SU-DHL-6 (cell line): ENCODE data around the gene THRAP3.

Experiments used
- H2AFZ ChIP-seq: fragments of 200-600 bp; sonication (generic); 2 replicates; pipeline ENCODE4 v1.6.1; 2014; ENCODE audit warnings: low read depth, mild to moderate bottlenecking, moderate library complexity, mixed read lengths, antibody characterized with exemption, low read length; ENCODE audit not compliant: severe bottlenecking
- H3F3A ChIP-seq: fragments of 200-600 bp; shearing (Covaris generic); 2 replicates; pipeline ENCODE4 v1.6.0; 2016; ENCODE audit warnings: antibody characterized with exemption, mild to moderate bottlenecking; ENCODE audit not compliant: insufficient read depth
- H3K27ac ChIP-seq: fragments of 200-600 bp; sonication (generic); 2 replicates; pipeline ENCODE4 v1.5.1; 2016; ENCODE audit warnings: low read depth, mild to moderate bottlenecking, low read length, moderate library complexity, mixed read lengths
- H3K27me3 ChIP-seq: fragments of 200-600 bp; sonication (generic), shearing (Covaris generic); 2 replicates; pipeline ENCODE4 v1.6.0; 2014; ENCODE audit warnings: mild to moderate bottlenecking, low read length
- H3K36me3 ChIP-seq: fragments of 200-600 bp; sonication (generic); 2 replicates; pipeline ENCODE4 v1.6.1; 2014; ENCODE audit warnings: mild to moderate bottlenecking, low read length, mixed read lengths
- H3K4me2 ChIP-seq: fragments of 300-600, 200-600 bp; shearing (Covaris generic), sonication (generic); 2 replicates; pipeline ENCODE4 v1.6.0; 2014; ENCODE audit warnings: low read length, low read depth, mild to moderate bottlenecking; ENCODE audit not compliant: poor library complexity, severe bottlenecking
- H3K4me3 ChIP-seq: fragments of 200-600 bp; sonication (generic); 2 replicates; pipeline ENCODE4 v1.5.1; 2014; ENCODE audit warnings: antibody characterized with exemption, low read length, mild to moderate bottlenecking, mixed read lengths; ENCODE audit not compliant: insufficient read depth, poor library complexity, severe bottlenecking
- H3K79me2 ChIP-seq: fragments of 200-600 bp; sonication (generic); 2 replicates; pipeline ENCODE4 v1.6.1; 2014; ENCODE audit warnings: mild to moderate bottlenecking, low read length, moderate library complexity; ENCODE audit not compliant: insufficient read depth
- H3K9ac ChIP-seq: fragments of 200-600 bp; sonication (generic); 2 replicates; pipeline ENCODE4 v1.7.0; 2014; ENCODE audit warnings: mild to moderate bottlenecking, low read length
- H3K9me2 ChIP-seq: fragments of 200-600 bp; sonication (generic); replicated peaks from 2 replicates; pipeline ENCODE4 v1.6.1; 2014; ENCODE audit warnings: low read length; ENCODE audit not compliant: insufficient read depth
- H3K9me3 ChIP-seq: fragments of 200-600 bp; sonication (generic); 2 replicates; pipeline ENCODE4 v1.6.1; 2014; ENCODE audit warnings: low read length, mixed read lengths; ENCODE audit not compliant: insufficient read depth
- H4K20me1 ChIP-seq: fragments of 200-600 bp; sonication (generic); 2 replicates; pipeline ENCODE4 v1.6.1; 2014; ENCODE audit warnings: low read depth, mild to moderate bottlenecking, antibody characterized with exemption, low read length, moderate library complexity, mixed read lengths
- EZH2phosphoT487 ChIP-seq: fragments of 200-600 bp; sonication (generic), shearing (Covaris generic); conservative IDR thresholded peaks from 2 replicates; pipeline ENCODE4 v1.6.1; 2018; ENCODE audit warnings: mild to moderate bottlenecking, antibody characterized with exemption, low read length, moderate library complexity, mixed read lengths
- TF ChIP-seq, protein P1 (sequence below): fragments of 200-600 bp; sonication (generic); IDR thresholded peaks from one replicate; pipeline ENCODE4 v1.5.1; 2017; ENCODE audit warnings: antibody characterized with exemption, mild to moderate bottlenecking, low read length, moderate library complexity; ENCODE audit not compliant: insufficient read depth, poor library complexity, severe bottlenecking

The THRAP3 gene

DNA sequence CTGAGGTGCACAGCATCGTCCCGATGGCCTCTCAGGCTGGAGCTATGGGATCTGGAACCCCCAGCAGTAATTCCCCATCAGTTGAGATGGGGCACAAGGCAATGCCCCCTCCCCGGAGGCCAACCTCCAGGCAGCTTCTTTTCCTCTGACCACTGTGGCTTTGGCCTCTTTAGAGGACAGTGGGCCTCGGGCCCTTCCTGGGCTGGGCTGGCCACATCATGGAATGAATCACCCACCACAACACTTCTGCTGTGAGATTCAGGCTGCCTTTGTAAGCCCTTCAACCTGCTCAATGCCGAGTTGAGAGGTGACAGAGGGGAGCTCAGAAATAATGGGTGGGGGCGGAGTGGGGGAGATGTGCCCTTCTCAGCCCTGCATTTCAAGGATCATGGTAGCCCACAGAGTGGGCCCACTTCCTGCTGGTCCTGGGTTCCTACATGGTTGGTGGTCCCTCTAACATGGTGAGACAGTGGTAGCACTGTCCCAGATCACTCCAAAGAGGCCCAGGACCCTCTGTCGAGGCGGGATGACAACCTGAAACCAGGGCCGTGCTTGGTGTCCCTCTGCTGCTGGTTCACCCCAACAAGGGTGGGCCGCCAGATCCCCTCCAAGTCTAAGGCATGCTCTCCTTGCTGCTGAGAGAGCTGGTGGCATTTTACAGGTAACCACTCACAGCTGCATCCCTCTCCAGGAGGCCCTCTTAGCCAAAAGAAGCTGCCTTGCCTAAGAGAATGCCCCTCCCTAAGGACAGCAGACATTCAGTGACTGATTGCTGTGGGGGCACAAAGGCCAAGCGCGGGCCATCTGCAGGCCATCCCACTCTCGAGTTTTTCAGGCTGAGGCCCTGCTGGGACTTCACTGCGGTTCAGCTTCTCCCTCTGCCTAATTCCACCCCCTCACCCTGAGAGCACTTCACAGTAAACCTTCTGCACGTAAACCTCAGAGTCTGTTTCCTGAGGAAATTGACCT, 129.0 kb downstream of the THRAP3 start:
- Histone ChIP-seq H3K9me2 (no peaks in the 10 kb centered on the region), H2AFZ (no peak overlapping the region), H3K9me3 (no peaks in the 10 kb centered on the region), H3K36me3 (no peaks in the 10 kb centered on the region), H3K4me3 (no peak overlapping the region), H4K20me1 (no peaks in the 10 kb centered on the region), H3K9ac (no peak overlapping the region), H3K79me2 (no peaks in the 10 kb centered on the region), H3K27me3 (no peaks in the 10 kb centered on the region), H3K27ac (no peak overlapping the region), H3F3A (no peaks in the 10 kb centered on the region), H3K4me2 (no peak overlapping the region)
- TF ChIP-seq, protein P1, sequence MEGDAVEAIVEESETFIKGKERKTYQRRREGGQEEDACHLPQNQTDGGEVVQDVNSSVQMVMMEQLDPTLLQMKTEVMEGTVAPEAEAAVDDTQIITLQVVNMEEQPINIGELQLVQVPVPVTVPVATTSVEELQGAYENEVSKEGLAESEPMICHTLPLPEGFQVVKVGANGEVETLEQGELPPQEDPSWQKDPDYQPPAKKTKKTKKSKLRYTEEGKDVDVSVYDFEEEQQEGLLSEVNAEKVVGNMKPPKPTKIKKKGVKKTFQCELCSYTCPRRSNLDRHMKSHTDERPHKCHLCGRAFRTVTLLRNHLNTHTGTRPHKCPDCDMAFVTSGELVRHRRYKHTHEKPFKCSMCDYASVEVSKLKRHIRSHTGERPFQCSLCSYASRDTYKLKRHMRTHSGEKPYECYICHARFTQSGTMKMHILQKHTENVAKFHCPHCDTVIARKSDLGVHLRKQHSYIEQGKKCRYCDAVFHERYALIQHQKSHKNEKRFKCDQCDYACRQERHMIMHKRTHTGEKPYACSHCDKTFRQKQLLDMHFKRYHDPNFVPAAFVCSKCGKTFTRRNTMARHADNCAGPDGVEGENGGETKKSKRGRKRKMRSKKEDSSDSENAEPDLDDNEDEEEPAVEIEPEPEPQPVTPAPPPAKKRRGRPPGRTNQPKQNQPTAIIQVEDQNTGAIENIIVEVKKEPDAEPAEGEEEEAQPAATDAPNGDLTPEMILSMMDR = no peak
- no peak for TF ChIP-seq EZH2phosphoT487

DNA sequence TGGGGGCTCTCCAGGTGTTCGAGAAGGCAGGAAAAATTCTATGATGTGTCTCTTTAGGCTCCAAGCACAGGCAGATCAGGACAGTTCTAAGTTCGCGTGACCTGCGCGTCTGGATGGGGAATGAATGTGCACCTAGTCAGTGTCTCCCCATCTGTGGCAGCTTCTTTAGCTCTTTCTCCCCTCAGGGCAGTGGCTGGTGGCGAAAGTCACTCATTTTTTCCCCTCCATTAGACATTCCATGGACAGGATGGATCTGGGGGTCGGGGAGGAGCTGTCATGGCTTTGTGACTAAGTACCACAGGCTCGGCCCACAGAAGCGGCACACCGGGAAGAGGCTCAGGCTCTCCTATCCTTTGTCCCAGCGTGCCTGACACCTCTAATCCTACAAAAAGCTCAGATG, 130.2 kb downstream of the THRAP3 start:
- Histone ChIP-seq H4K20me1 (no peaks in the 10 kb centered on the region), H3F3A (no peaks in the 10 kb centered on the region), H3K9ac (no peak overlapping the region), H2AFZ (no peak overlapping the region), H3K79me2 (no peaks in the 10 kb centered on the region), H3K9me3 (no peaks in the 10 kb centered on the region), H3K27ac (no peak overlapping the region), H3K4me3 (no peak overlapping the region), H3K4me2 (no peak overlapping the region), H3K9me2 (no peaks in the 10 kb centered on the region), H3K27me3 (no peaks in the 10 kb centered on the region), H3K36me3 (no peaks in the 10 kb centered on the region)
- TF ChIP-seq, protein P1 = no peak
- TF ChIP-seq EZH2phosphoT487 = no peak
